GM12872 (cell line): ENCODE data around the gene FAM13C.

Experiments
- TF ChIP-seq, protein P1 (sequence below): IDR thresholded peaks from 3 replicates; pipeline ENCODE4 v1.5.1; 2011; ENCODE audit warnings: low read depth, mild to moderate bottlenecking, low read length, moderate library complexity; ENCODE audit not compliant: insufficient read depth

Gene FAM13C

GRCh38 chr10:59361663-59362143 is 646 bp downstream of the FAM13C start:
- TF ChIP-seq, protein P1, sequence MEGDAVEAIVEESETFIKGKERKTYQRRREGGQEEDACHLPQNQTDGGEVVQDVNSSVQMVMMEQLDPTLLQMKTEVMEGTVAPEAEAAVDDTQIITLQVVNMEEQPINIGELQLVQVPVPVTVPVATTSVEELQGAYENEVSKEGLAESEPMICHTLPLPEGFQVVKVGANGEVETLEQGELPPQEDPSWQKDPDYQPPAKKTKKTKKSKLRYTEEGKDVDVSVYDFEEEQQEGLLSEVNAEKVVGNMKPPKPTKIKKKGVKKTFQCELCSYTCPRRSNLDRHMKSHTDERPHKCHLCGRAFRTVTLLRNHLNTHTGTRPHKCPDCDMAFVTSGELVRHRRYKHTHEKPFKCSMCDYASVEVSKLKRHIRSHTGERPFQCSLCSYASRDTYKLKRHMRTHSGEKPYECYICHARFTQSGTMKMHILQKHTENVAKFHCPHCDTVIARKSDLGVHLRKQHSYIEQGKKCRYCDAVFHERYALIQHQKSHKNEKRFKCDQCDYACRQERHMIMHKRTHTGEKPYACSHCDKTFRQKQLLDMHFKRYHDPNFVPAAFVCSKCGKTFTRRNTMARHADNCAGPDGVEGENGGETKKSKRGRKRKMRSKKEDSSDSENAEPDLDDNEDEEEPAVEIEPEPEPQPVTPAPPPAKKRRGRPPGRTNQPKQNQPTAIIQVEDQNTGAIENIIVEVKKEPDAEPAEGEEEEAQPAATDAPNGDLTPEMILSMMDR: no peak

DNA sequence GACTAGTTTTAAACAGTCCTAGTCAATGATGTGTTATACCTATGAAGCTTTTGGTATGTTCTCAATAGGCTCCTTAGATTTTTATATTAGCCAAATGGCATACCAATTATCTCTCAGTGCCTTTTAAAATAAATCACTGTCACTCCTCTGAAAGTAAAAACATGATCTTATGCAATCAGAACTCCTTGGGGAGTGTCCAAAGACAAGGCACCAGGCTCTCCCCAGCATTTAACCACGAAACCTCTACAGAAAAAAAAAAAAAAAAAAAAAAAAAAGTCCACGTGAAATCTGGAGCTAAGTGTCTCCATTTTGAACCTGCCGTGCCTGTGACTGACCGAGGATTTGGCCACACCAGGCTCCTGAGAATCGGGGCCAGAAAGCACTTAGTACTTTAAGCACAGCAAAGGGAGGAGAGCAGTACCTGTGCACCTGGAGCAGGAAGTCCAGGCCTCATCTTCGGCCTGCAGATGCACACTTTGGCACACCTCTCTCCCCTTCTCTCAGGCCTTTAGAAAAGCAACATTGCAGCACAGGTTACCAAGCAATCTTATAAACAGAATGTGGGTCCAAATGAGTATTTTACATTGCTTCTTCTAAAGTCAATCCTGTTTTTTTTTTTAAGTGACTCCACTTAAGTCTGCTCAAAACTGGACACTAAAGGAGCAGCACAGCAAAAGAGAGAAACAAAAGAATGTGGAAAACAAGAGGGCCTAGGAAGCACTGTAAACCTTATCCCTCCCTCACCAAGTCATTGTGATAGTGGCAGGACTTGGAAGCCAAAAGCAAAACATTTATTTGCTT is 1.5 kb downstream of the FAM13C start:
- TF ChIP-seq, protein P1: no peak

DNA sequence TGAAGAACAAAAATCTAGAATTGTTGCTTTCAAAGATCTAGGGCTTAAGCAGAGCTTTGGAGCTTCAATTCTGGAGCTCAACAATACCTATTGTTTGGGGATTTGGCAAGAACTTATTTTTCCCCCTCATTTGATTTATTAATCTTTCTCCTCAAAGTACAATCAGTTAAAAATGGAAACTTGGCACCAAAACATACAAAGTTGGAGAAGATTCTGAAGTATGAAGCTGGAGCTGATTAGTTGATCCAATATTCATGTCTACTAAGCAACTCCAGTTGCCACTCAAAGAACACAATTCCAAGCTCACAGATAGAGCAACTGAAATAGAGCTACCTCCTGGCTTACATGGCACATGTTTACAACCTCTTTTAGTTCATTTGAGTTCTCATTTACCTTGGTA is 3.8 kb downstream of the FAM13C start:
- TF ChIP-seq, protein P1: no peak

- TF ChIP-seq, protein P1: no peak
These were observed 7.9 kb downstream of the FAM13C start for GRCh38 chr10:59354434-59354833.

GRCh38 chr10:59350558-59350957 is 11.8 kb downstream of the FAM13C start:
- TF ChIP-seq, protein P1: no peak

DNA sequence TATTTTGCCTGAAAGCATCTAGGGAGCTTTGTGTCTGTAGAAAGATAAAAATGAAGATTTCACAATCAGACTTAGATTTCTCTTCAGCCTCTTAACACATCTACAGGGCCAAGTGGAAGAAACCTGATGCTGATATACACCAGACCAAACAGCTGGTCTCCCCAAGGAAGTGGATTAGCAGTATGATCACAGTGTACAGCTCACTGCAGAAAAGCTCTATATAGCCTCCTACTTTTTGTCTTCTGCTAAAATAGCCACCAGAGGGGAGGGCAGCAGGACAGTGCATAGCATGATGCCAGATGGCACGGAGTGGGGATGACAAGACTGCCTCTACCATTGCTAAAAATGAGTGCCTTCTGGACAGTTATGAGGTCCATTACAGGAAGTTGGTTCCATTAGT is 16.0 kb downstream of the FAM13C start:
- TF ChIP-seq, protein P1: no peak

- TF ChIP-seq, protein P1: no peak
These were observed 19.6 kb downstream of the FAM13C start for GRCh38 chr10:59342723-59343122.
